ENCODE results near the gene TANGO2. TPM values are rescaled to one million over a fixed set of nuclear protein-coding genes. Genes with fewer than 3 reads are reported as not detected.

TANGO2 gene
- total RNA-seq, 1 donor: 43.8 TPM

DNA sequence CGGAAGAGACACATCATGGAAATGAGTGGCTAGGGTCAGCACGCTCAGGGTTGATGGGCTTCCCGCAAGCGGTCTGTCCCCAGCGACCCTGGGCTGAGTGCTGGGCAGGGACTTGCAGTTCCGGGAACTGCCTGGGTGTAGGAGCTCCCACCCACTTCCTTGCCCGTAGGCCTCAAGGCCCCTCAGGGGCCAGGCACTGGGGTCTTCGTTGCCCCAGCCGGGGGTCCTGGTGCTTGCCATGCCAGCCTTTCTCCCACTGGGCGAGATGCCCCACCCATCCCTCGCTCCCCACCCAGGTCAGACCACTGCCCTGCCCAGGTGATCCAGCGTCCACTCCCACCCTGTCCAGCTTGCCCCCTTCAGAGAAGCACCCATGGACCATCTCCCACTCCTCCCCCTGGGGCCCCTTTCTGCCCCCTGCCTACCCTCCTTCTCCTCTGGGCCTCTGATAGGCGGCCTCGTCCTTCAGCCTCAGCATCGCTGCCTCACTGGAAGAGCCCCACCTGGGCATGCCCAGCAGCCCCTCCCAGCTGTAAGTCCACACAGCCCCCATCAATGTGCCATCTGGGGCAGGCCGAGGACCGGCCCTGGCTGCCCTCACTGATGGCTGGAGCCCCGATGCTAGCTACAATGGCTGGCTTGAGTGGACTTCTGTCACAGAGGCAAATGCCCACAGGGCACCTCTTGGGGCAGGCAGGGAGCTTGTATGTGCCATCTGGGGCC lies 41.3 kb downstream of the TANGO2 start:
- DNase-seq (ENCODE audit: insufficient read length, low spot score, missing footprints): peak; percentile 36
- H4K20me1 ChIP-seq (ENCODE audit: insufficient read depth, low read length): peaks cover 9% of the 10 kb centered on the region
- H3K27ac ChIP-seq (ENCODE audit: low read depth, low read length): no peak overlapping the region
- no peaks in the 10 kb centered on the region for H3K9me3 ChIP-seq (ENCODE audit: low read depth, low read length)
- no peak overlapping the region for H3K4me3 ChIP-seq (ENCODE audit: insufficient read depth, low read length)
- no peaks in the 10 kb centered on the region for H3K4me1 ChIP-seq (ENCODE audit: insufficient read depth, low read length)
- H3K36me3 ChIP-seq (ENCODE audit: insufficient read depth, low read length): peaks cover 27% of the 10 kb centered on the region
- no peak overlapping the region for H3K4me2 ChIP-seq (ENCODE audit: insufficient read depth, low read length)
- TF ChIP-seq, protein P1, sequence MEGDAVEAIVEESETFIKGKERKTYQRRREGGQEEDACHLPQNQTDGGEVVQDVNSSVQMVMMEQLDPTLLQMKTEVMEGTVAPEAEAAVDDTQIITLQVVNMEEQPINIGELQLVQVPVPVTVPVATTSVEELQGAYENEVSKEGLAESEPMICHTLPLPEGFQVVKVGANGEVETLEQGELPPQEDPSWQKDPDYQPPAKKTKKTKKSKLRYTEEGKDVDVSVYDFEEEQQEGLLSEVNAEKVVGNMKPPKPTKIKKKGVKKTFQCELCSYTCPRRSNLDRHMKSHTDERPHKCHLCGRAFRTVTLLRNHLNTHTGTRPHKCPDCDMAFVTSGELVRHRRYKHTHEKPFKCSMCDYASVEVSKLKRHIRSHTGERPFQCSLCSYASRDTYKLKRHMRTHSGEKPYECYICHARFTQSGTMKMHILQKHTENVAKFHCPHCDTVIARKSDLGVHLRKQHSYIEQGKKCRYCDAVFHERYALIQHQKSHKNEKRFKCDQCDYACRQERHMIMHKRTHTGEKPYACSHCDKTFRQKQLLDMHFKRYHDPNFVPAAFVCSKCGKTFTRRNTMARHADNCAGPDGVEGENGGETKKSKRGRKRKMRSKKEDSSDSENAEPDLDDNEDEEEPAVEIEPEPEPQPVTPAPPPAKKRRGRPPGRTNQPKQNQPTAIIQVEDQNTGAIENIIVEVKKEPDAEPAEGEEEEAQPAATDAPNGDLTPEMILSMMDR (IDR thresholded peaks at IDR 0.05; ENCODE audit: extremely low read depth, low read depth, low read length): no peak
- H3K27me3 ChIP-seq (ENCODE audit: insufficient read depth, low read length): no peaks in the 10 kb centered on the region
- H2AFZ ChIP-seq (ENCODE audit: low read length): no peak overlapping the region
- no peaks in the 10 kb centered on the region for H3K79me2 ChIP-seq (ENCODE audit: insufficient read depth, low read length)

DNA sequence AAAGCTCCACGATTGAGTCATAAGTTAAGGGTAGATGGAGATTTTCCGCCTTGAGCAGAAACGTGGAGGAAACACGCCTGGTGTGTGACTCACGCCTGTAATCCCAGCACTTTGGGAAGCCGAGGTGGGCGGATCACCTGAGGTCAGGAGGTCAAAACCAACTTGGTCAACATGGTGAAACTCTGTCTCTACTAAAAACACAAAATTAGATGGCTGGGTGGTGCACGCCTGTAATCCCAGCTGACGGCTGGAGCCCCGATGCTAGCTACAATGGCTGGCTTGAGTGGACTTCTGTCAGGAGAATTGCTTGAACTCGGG lies 41.8 kb downstream of the TANGO2 start:
- no peak overlapping the region for H3K27ac ChIP-seq (ENCODE audit: low read depth, low read length)
- H4K20me1 ChIP-seq (ENCODE audit: insufficient read depth, low read length): peaks cover 9% of the 10 kb centered on the region
- H2AFZ ChIP-seq (ENCODE audit: low read length): no peak overlapping the region
- H3K79me2 ChIP-seq (ENCODE audit: insufficient read depth, low read length): no peaks in the 10 kb centered on the region
- no peaks in the 10 kb centered on the region for H3K27me3 ChIP-seq (ENCODE audit: insufficient read depth, low read length)
- no peaks in the 10 kb centered on the region for H3K9me3 ChIP-seq (ENCODE audit: low read depth, low read length)
- TF ChIP-seq, protein P1 (IDR thresholded peaks at IDR 0.05; ENCODE audit: extremely low read depth, low read depth, low read length): no peak
- H3K4me3 ChIP-seq (ENCODE audit: insufficient read depth, low read length): no peak overlapping the region
- H3K4me2 ChIP-seq (ENCODE audit: insufficient read depth, low read length): no peak overlapping the region
- no peaks in the 10 kb centered on the region for H3K4me1 ChIP-seq (ENCODE audit: insufficient read depth, low read length)
- peaks cover 27% of the 10 kb centered on the region for H3K36me3 ChIP-seq (ENCODE audit: insufficient read depth, low read length)
- DNase-seq (ENCODE audit: insufficient read length, low spot score, missing footprints): peak; percentile 96

DNA sequence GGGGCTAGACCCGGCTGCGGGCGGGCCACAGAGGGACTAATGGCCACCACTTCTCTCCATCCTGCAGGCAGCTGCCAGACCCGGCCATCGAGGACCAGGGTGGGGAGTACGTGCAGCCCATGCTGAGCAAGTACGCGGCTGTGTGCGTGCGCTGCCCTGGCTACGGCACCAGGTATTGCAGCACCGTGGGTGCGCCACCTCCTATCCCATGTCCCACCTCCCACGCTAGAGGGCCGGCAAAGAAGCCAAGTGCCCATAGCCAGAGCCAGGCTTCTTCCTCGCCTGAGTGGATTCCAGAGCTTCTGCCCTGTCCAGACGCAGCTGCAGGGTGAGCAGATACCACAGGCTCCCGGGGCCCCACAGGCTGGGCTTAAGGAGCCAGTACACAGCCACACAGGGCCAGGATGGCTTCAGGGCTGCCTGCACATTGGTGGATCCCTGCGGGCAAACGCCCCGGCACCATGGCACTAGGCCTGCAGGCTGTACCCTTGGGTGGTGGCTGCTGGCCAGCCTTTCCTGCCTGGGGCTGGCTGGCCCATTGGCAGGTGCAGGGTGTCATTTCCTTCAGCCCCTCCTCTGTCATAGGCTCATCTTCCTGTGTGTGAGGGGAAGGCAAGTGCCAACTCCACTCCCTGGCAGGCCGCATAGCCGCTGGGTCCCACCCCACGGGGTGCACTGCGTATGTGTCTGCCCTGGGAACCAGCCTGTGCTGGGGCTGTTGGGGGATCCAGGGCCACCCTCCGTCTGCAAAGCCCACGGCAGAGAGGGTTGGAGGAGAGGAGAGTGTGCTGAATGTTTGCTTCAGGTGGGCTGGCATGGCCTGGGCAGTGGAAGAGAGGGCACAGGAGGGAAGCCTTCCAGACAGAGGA lies 42.6 kb downstream of the TANGO2 start:
- TF ChIP-seq, protein P1 (IDR thresholded peaks at IDR 0.05; ENCODE audit: extremely low read depth, low read depth, low read length): no peak
- H3K4me2 ChIP-seq (ENCODE audit: insufficient read depth, low read length): no peak overlapping the region
- peak; percentile 58 for DNase-seq (ENCODE audit: insufficient read length, low spot score, missing footprints)

DNA sequence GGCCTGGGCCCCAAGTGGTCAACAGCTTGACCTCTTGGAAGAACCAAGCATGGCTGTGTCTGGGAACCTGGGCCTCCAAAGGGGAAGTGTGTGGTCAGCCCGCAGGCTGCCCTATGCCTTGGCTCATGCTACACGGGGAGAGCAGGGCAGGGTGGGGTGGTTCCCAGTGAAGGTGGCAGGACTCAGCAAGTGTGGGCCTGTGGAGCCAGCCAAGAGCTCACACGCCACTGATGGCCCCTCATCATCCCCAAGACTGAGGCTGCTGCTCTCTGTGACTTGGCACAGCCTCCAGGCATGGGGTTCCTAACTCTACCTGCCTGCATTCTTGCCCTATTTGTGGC lies 43.2 kb downstream of the TANGO2 start:
- no peak overlapping the region for H3K4me3 ChIP-seq (ENCODE audit: insufficient read depth, low read length)
- no peak overlapping the region for H2AFZ ChIP-seq (ENCODE audit: low read length)
- H4K20me1 ChIP-seq (ENCODE audit: insufficient read depth, low read length): peaks cover 9% of the 10 kb centered on the region
- no peaks in the 10 kb centered on the region for H3K79me2 ChIP-seq (ENCODE audit: insufficient read depth, low read length)
- peak; percentile 29 for DNase-seq (ENCODE audit: insufficient read length, low spot score, missing footprints)
- H3K4me2 ChIP-seq (ENCODE audit: insufficient read depth, low read length): no peak overlapping the region
- H3K27ac ChIP-seq (ENCODE audit: low read depth, low read length): no peak overlapping the region
- H3K4me1 ChIP-seq (ENCODE audit: insufficient read depth, low read length): no peaks in the 10 kb centered on the region
- no peaks in the 10 kb centered on the region for H3K9me3 ChIP-seq (ENCODE audit: low read depth, low read length)
- H3K36me3 ChIP-seq (ENCODE audit: insufficient read depth, low read length): peaks cover 20% of the 10 kb centered on the region
- no peaks in the 10 kb centered on the region for H3K27me3 ChIP-seq (ENCODE audit: insufficient read depth, low read length)
- TF ChIP-seq, protein P1 (IDR thresholded peaks at IDR 0.05; ENCODE audit: extremely low read depth, low read depth, low read length): no peak

More for the DNA sequence above, 42.6 kb downstream of the TANGO2 start:
- Histone ChIP-seq H3K27ac (ENCODE audit: low read depth, low read length) (no peak overlapping the region), H3K27me3 (ENCODE audit: insufficient read depth, low read length) (no peaks in the 10 kb centered on the region), H3K4me3 (ENCODE audit: insufficient read depth, low read length) (no peak overlapping the region), H2AFZ (ENCODE audit: low read length) (no peak overlapping the region), H3K79me2 (ENCODE audit: insufficient read depth, low read length) (no peaks in the 10 kb centered on the region), H3K4me1 (ENCODE audit: insufficient read depth, low read length) (no peaks in the 10 kb centered on the region), H3K9me3 (ENCODE audit: low read depth, low read length) (no peaks in the 10 kb centered on the region), H4K20me1 (ENCODE audit: insufficient read depth, low read length) (peaks cover 9% of the 10 kb centered on the region), H3K36me3 (ENCODE audit: insufficient read depth, low read length) (peaks cover 26% of the 10 kb centered on the region)

All from osteoblast (primary cell).